ENCODE data around the gene ENTHD1. TPM values are rescaled to one million over a fixed set of nuclear protein-coding genes. Genes with fewer than 3 reads are reported as not detected.
"Not testable (repeated sequence)": the region's sequence is repeated elsewhere in the genome, so short reads cannot be mapped to it uniquely, and the experiment has no call there.

The ENTHD1 gene
- total RNA-seq, 1 donor from 2014 or later: not detected

- TF ChIP-seq, protein P1, sequence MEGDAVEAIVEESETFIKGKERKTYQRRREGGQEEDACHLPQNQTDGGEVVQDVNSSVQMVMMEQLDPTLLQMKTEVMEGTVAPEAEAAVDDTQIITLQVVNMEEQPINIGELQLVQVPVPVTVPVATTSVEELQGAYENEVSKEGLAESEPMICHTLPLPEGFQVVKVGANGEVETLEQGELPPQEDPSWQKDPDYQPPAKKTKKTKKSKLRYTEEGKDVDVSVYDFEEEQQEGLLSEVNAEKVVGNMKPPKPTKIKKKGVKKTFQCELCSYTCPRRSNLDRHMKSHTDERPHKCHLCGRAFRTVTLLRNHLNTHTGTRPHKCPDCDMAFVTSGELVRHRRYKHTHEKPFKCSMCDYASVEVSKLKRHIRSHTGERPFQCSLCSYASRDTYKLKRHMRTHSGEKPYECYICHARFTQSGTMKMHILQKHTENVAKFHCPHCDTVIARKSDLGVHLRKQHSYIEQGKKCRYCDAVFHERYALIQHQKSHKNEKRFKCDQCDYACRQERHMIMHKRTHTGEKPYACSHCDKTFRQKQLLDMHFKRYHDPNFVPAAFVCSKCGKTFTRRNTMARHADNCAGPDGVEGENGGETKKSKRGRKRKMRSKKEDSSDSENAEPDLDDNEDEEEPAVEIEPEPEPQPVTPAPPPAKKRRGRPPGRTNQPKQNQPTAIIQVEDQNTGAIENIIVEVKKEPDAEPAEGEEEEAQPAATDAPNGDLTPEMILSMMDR (IDR thresholded peaks at IDR 0.05; ENCODE audit: partially characterized antibody, unreplicated experiment): no peak
- Mint-ChIP-seq H3K4me3 (ENCODE audit: unreplicated experiment) (no peak overlapping the region), H3K36me3 (ENCODE audit: unreplicated experiment) (peaks cover 11% of the 10 kb centered on the region), H3K27ac (ENCODE audit: unreplicated experiment) (no peak overlapping the region), H3K4me1 (ENCODE audit: low read depth, unreplicated experiment) (no peaks in the 10 kb centered on the region), H3K27me3 (ENCODE audit: unreplicated experiment) (no peaks in the 10 kb centered on the region), H3K9me3 (ENCODE audit: unreplicated experiment) (peaks cover 3% of the 10 kb centered on the region)
- no peak for DNase-seq
Measured at GRCh38 chr22:39739338-39740027, 154.1 kb downstream of the ENTHD1 start.

GRCh38 chr22:39738746-39739145 lies 154.8 kb downstream of the ENTHD1 start:
- no peak overlapping the region for H3K27ac Mint-ChIP-seq (ENCODE audit: unreplicated experiment)
- DNase-seq: no peak
- H3K4me3 Mint-ChIP-seq (ENCODE audit: unreplicated experiment): no peak overlapping the region
- H3K9me3 Mint-ChIP-seq (ENCODE audit: unreplicated experiment): peaks cover 3% of the 10 kb centered on the region
- TF ChIP-seq, protein P1 (IDR thresholded peaks at IDR 0.05; ENCODE audit: partially characterized antibody, unreplicated experiment): no peak
- H3K27me3 Mint-ChIP-seq (ENCODE audit: unreplicated experiment): no peaks in the 10 kb centered on the region
- peaks cover 11% of the 10 kb centered on the region for H3K36me3 Mint-ChIP-seq (ENCODE audit: unreplicated experiment)
- no peaks in the 10 kb centered on the region for H3K4me1 Mint-ChIP-seq (ENCODE audit: low read depth, unreplicated experiment)

- Mint-ChIP-seq H3K9me3 (ENCODE audit: unreplicated experiment) (no peaks in the 10 kb centered on the region), H3K4me1 (ENCODE audit: low read depth, unreplicated experiment) (peaks cover 8% of the 10 kb centered on the region), H3K27me3 (ENCODE audit: unreplicated experiment) (no peaks in the 10 kb centered on the region), H3K4me3 (ENCODE audit: unreplicated experiment) (no peak overlapping the region), H3K36me3 (ENCODE audit: unreplicated experiment) (peaks cover 4% of the 10 kb centered on the region), H3K27ac (ENCODE audit: unreplicated experiment) (no peak overlapping the region)
- TF ChIP-seq, protein P1 (IDR thresholded peaks at IDR 0.05; ENCODE audit: partially characterized antibody, unreplicated experiment): no peak
- no peak for DNase-seq
Measured at GRCh38 chr22:39735776-39736175, 157.8 kb downstream of the ENTHD1 start.

GRCh38 chr22:39734866-39735265 lies 158.7 kb downstream of the ENTHD1 start:
- TF ChIP-seq, protein P1 (IDR thresholded peaks at IDR 0.05; ENCODE audit: partially characterized antibody, unreplicated experiment): no peak
- Mint-ChIP-seq H3K27ac (ENCODE audit: unreplicated experiment) (no peak overlapping the region), H3K4me3 (ENCODE audit: unreplicated experiment) (no peak overlapping the region), H3K9me3 (ENCODE audit: unreplicated experiment) (no peaks in the 10 kb centered on the region), H3K4me1 (ENCODE audit: low read depth, unreplicated experiment) (peaks cover 8% of the 10 kb centered on the region), H3K27me3 (ENCODE audit: unreplicated experiment) (no peaks in the 10 kb centered on the region), H3K36me3 (ENCODE audit: unreplicated experiment) (peaks cover 4% of the 10 kb centered on the region)
- no peak for DNase-seq

- not testable (repeated sequence) for H3K9me3 Mint-ChIP-seq (ENCODE audit: unreplicated experiment); H3K36me3 Mint-ChIP-seq (ENCODE audit: unreplicated experiment); H3K4me1 Mint-ChIP-seq (ENCODE audit: low read depth, unreplicated experiment); H3K4me3 Mint-ChIP-seq (ENCODE audit: unreplicated experiment); H3K27ac Mint-ChIP-seq (ENCODE audit: unreplicated experiment); DNase-seq; H3K27me3 Mint-ChIP-seq (ENCODE audit: unreplicated experiment)
Measured at GRCh38 chr22:39734046-39734445, 159.5 kb downstream of the ENTHD1 start.

Data from glutamatergic neuron (in vitro differentiated cells).